Measurements from ENCODE around the gene PARP15.
"Not testable (repeated sequence)": the region's sequence is repeated elsewhere in the genome, so short reads cannot be mapped to it uniquely, and the experiment has no call there.

The PARP15 gene

GRCh38 chr3:122620399-122620798 is 42.9 kb downstream of the PARP15 start:
- DNase-seq = no peak

- no peak for DNase-seq
Measured at GRCh38 chr3:122621112-122621511, 43.7 kb downstream of the PARP15 start.

GRCh38 chr3:122623031-122623829 is 45.8 kb downstream of the PARP15 start:
- DNase-seq = no peak

GRCh38 chr3:122626515-122627180 is 49.2 kb downstream of the PARP15 start:
- no peak for DNase-seq

- DNase-seq = no peak
Measured at GRCh38 chr3:122627301-122627700, 49.9 kb downstream of the PARP15 start.

- DNase-seq = no peak
Measured at GRCh38 chr3:122628567-122628966, 51.1 kb downstream of the PARP15 start.

GRCh38 chr3:122629763-122630162 is 52.3 kb downstream of the PARP15 start:
- DNase-seq = no peak

GRCh38 chr3:122635789-122636188 is 58.3 kb downstream of the PARP15 start:
- DNase-seq = no peak

- no peak for DNase-seq
Measured at GRCh38 chr3:122636697-122637096, 59.2 kb downstream of the PARP15 start.

- DNase-seq = no peak
Measured at GRCh38 chr3:122640437-122640999, 63.1 kb downstream of the PARP15 start.

GRCh38 chr3:122642935-122643334 is 65.5 kb downstream of the PARP15 start:
- DNase-seq = no peak

- DNase-seq = no peak
Measured at GRCh38 chr3:122646146-122646988, 68.9 kb downstream of the PARP15 start.

GRCh38 chr3:122651233-122651907 is 73.9 kb downstream of the PARP15 start:
- DNase-seq = not testable (repeated sequence)

- not testable (repeated sequence) for DNase-seq
Measured at GRCh38 chr3:122651962-122652361, 74.5 kb downstream of the PARP15 start.

GRCh38 chr3:122658336-122658735 is 80.9 kb downstream of the PARP15 start:
- DNase-seq = not testable (repeated sequence)

- no peak for DNase-seq
Measured at GRCh38 chr3:122660297-122660974, 83.0 kb downstream of the PARP15 start.

- DNase-seq = peak; percentile 31 to 48
Measured at GRCh38 chr3:122661633-122662032, 84.2 kb downstream of the PARP15 start.

- DNase-seq = no peak
Measured at GRCh38 chr3:122662505-122662904, 85.1 kb downstream of the PARP15 start.

GRCh38 chr3:122665226-122665786 is 87.9 kb downstream of the PARP15 start:
- no peak for DNase-seq

- DNase-seq = no peak
Measured at GRCh38 chr3:122665881-122666280, 88.4 kb downstream of the PARP15 start.

- peak; percentile 41 to 55 for DNase-seq
Measured at GRCh38 chr3:122668930-122669730, 91.7 kb downstream of the PARP15 start.

Data from activated CD4-positive, alpha-beta T cell treated with anti-CD3 and anti-CD28 coated beads, Interleukin-2, amount 50 U/mL, for 48 hours (primary cell).